Activated CD8-positive, alpha-beta memory T cell treated with anti-CD3 and anti-CD28 coated beads, Interleukin-2, amount 50 U/mL, for 1 hour (primary cell): ENCODE data around the gene SLC29A1.
"Not testable (repeated sequence)": the region's sequence is repeated elsewhere in the genome, so short reads cannot be mapped to it uniquely, and the experiment has no call there.

Source experiments
- DNase-seq: peaks from one replicate; pipeline ENCODE4 v3.0.0-alpha.2; 2020; ENCODE audit errors: extremely low read depth

The SLC29A1 gene

DNA sequence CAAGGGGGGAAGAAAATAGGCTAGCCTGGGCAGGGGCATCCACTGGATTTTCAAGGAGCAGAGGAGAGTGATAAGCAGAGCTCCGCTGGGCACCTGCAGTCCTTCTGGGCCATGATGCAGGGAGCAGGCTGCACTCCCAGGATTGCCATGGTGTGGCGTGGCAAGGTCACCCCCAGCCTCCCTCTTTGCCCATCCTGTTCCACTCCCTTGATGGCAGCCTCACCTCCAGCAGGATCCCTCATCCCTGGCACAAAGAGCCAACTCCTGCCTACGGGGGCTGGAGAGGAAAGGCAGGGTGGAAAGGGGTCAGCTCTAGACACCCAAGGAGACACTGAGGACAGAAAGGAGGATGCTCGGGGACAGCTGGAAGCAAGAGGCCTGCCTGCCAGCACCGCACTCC, 29.1 kb upstream of the SLC29A1 start:
- DNase-seq, result no peak

DNA sequence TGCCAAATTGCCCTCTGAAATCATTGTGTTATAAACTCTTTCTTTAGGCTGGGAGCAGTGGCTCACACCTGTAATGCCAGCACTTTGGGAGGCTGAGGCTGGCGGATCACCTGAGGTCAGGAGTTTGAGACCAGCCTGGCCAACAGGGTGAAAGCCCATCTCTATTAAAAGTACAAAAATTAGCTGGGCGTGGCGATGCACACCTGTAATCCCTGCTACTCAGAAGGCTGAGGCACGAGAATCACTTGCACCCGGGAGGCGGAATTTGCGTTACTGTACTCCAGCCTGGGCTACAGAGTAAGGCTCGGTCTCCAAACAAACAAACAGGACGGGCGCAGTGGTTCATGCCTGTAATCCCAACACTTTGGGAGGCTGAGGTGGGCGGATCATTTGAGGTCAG, 27.0 kb upstream of the SLC29A1 start:
- DNase-seq, result not testable (repeated sequence)

DNA sequence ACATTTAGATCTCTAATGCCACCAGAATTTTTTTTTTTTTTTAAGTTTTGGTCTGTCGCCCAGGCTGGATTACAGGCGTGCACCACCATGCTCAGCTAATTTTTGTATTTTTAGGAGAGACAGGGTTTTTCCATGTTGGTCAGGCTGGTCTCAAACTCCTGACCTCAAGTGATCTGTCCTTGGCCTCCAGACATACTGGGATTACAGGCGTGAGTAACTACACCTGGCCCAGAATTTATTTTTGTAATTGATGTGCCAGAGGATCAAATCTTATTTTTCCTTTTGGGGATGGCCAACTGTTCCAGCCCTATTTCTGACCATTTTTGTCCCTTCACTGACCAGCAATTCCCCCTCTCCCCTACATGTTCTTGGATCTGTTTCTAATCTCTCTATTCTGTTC, 24.7 kb upstream of the SLC29A1 start:
- DNase-seq, result no peak

DNA sequence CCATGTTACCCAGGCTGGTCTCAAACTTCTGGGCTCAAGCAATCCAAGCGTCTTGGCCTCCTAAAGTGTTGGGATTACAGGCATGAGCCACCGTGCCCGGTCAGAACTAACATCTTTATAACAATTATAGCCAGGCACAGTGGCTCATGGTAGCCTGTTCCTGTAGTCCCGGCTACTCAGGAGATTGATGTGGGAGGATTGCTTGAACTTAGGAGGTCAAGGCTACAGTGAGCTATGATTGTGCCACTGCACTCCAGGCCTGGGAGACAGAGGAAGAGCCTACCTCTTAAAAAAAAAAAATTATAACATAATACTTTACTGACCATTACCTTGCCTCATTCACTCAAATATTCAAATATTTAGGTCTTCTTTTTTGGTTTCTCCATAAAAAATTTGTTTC, 23.5 kb upstream of the SLC29A1 start:
- no peak for DNase-seq

DNA sequence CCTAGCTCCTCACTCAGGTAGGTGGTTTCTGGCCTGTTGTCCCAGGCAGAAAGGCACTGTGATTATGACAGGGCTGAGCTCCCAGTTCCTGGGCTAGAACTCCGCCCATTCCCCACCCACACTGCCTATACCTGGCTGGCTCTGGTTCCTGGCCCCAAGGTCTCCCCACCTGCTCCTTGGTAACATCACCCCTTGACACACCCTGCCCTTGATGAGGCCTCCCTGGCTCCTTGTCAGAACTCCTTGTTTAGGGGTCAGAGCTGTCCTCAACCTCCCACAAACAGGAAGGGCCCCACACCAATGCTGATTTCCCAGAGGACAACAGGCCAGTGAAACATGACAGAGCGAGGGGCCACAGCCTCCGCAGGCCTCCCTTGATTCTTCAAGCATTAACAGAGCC, 22.2 kb upstream of the SLC29A1 start:
- no peak for DNase-seq

DNA sequence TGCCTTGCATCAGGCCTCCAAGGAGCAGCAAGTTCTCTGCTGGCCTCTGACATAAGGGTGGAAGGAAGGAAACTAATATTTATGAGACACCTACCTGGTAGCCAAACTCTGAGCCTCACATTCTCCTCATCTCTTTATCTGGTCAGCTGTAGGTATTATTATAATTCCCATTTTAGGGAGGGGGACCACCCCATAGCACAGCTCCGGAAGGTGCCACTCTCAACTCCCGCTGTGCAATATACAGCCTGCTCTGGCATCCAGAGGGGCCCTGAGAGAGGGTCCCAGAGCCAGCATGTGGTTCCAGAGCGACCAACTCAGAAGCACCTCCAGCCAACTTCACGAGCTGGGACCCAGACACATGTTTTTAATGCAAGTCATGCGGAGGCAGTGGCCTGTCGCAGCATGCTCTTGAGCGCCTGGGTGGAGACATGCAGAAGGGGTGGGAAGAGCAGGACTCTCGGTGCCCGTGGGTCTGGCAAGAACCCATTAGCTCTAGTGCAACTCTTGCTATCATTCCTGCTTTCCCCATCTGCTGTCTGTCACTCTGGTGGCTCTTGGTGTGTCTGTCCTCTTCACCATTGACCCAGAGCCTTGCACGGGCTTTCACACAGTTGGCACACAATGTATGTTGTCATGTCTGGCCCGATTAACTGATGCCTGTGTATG, 21.6 kb upstream of the SLC29A1 start:
- DNase-seq, result no peak

DNA sequence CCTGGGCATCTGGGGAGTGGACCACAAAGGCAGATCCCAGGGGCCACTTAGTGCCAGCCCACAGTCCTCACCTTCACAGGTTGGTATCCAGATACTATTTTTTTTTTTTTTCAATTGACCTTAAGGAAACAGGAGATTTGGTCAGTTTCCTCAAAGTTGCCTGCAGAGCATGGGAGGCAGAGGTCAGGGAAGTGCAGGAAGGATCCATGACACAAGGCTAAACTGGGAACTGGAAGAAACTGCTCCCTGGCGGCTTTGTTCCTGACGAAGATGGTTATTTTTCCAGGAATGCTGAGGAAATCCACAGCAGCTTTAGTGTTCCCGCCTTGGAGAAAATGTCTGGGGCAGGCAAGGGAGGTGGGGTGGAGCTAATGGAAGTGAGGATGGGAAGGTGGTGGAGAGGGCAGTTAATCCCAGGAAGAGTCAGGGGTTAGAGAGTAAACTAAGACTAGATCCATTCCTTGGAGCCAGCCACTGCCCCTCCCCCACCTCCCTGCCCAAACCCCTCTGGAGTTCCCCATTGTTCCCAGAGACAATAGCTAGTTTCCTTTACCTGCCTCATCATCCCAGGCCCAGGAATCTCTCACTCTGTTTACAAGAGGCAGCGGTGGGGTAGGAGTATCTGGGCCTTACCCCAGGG, 20.9 kb upstream of the SLC29A1 start:
- no peak for DNase-seq

DNA sequence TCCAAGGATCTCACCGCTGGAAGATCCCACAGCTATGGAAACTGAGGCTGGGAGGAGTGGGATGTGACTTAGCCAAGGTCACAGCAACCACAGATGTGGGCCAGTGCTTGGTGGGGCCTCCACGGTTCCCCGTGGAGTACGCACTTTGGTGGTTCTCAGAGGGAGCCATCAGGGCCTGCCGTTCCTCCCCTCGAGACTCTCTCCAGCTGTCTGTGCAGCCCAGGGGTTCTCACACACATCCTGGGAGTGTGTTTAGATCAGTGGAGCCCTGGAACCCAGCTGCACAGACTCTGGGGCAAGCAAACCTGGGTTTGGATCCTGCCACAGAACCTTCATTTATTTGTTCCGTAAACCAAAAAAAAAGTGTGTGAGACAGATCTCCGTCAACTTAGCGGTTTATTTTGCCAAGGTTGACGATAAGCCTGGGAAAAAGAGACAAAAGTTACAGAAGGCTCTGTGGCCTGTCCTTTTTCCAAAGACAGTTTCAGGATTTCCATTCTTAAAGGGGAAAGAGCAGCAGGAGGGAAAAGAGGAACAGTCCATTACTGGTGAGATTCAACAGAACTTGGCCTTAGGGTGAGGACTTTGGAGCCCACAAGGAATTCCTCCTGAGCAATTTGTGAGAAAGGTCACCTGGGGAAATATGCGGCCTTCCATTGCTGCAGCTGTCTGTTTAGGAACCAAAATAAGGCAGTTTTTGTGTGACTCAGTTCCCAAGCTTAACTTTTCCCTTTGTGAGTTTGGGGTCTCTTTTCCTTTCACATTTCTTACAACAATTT, 20.2 kb upstream of the SLC29A1 start:
- no peak for DNase-seq

DNA sequence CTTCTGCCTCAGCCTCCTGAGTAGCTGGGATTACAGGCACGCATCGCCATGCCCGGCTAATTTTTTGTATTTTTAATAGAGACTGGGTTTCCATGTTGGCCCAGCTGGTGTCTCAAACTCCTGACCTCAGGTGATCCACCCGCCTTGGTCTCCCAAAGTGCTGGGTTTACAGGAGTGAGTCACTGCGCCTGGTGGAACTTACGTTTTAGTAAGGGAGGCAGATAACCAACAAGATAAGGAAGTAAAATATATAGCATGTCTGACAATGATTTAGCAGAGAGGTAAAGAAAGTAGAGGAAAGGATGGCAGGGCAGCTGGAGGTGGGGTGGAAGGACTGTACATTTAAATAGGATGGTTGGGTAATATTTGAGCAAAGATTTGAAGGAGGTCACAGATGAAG, 19.4 kb upstream of the SLC29A1 start:
- DNase-seq, result no peak

DNA sequence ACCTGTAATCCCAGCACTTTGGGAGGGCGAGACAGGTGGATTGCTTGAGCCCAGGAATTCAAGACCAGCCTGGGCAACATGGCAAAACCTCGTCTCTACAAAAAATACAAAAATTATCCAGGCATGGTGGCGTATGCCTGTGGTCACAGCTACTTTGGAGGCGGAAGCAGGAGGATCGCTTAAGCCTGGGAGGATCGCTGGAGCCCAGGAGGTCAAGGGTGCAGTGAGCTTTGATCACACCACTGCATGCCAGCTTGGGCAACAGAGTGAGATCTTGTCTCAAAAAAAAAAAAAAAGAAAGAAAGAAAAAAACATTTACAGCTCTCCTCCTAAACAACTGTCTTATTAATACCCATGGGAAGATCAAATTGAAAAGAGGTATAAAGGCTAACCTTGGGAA, 15.4 kb upstream of the SLC29A1 start:
- no peak for DNase-seq

DNA sequence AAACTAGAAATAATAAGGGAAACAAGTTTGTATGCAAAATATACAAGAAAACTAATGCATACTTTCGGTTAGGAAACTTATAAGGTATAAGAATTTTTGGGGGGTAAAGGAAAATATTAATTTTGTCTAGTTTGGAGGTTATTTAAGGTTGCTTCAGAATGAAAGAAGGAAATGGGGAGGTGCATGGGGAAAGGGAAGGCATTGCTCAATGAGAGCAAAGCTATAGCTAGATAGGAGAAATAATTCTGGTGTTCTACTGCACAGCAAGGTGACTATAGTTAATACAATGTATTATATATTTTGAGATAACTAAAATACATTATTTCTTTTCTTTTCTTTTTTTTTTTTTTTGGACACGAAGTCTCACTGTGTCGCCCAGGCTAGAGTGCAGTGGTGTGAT, 12.1 kb upstream of the SLC29A1 start:
- no peak for DNase-seq

DNA sequence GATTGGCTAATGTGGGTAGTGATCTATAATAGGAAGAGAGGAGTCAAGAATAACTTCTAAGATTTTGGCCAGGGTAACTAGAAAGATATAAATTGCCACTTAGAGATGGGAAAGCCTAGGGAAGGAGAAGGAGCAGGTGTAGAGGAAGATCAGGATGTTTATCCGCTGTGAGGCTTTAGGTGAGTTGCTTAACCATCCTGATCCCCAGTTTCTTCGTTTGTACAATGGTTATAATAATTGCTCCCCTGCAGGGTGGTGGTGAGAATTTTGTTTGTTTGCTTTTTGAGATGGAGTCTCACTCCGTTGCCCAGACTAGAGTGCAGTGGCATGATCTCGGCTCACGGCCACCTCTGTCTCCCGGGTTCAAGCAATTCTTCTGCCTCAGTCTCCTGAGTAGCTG, 9.1 kb upstream of the SLC29A1 start:
- no peak for DNase-seq

DNA sequence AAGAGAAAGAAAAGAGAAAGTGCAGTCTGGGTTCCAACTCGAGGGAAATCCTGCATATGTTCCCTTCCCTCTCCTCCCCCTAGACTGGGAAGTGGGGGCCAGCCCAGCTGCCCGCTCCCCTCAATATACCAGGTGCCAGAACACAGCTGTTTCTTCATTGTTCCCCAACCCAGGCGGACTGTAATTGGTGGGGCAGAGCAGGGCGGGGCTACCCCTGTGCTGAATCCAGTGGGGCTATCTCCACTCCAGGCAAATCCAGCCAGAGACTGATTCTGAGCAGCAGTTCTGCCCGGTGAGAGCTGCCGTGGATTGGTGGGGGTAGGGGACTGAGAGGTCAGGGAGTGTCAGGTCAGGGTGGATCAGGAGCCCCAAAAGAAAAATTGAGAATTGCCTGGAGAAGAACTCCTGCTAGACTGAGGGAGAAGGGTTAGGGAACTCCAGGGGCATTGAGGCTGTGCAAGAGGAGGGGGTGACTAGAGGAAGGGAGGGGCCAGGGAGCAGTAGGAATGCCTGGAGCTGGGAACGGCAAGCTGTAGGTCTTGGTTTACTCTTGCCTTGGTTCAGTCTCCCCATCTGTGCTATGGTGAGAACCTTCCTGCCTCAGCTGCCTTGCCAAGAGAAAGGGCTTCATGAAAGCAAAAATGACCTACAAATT, 6.6 kb upstream of the SLC29A1 start, which contains the start of gene MYMX:
MYMX (plus strand) TSS at position 250 of the 655 bp plus-strand sequence. CDS start 546 bp downstream, outside the sequence.
- no peak for DNase-seq

DNA sequence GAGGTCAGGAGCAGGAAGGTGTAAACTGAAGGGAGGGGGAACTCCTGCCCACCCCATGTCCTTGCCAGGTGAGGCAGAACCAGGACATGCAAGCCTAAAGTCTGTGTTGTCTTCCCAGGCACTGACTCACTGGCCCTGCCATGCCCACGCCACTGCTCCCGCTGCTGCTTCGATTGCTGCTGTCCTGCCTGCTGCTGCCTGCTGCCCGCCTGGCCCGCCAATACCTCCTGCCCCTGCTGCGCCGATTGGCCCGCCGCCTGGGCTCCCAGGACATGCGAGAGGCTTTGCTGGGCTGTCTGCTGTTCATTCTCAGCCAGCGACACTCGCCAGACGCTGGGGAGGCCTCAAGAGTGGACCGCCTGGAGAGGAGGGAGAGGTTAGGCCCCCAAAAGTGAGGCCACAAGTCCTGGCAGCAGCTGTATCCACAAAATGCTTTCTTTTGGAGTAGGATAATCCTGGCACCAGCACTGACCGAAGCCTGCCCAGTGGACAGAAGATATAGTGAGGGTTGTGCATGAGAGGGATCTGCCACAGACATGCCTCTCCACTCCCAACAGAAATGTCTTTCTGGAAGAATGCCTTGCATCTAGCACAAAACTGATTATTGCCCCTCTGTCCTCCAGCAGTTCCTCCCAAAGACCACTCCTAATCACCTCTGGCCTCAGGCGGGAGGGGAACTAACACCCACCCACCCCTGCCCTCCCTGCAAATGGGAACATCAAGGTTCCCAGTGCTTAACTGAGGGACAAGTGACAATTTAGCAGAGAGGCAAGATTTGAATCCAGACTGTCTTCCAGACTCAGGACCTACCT, 5.9 kb upstream of the SLC29A1 start:
- no peak for DNase-seq

DNA sequence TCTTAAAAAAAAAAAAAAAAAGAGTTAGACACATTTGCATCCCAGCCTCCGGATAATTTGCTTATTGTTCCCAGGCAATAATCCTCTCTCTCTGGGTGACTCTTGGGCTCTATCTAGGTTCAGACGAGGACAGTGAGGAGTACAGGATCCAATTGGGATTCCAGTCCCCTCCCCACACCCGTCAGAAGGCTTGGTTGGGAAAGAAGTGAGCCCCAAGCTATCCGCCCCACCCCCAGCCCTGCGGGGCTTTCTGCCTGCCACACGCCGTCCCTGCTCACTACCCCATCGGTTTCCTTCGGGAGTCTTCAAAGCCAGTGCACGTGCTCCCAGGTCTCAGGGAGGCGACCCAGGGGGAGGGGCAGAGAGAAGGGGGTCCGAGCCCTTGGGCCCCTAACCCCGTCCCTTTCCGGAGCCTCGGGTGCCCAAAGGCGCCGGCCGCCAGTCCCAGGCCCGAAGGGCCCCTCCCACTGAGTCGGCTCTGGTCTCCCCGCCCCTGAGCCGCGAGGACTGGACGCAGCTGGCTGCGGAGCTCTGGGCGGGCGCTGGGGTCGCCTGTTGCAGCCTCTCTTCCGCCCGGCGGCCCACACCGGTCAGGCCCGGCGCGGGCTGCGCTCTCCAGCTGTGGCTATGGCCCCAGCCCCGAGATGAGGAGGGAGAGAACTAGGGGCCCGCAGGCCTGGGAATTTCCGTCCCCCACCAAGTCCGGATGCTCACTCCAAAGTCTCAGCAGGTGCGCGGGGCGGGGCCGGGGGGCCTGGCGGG, 4.2 kb upstream of the SLC29A1 start:
- DNase-seq, result no peak

DNA sequence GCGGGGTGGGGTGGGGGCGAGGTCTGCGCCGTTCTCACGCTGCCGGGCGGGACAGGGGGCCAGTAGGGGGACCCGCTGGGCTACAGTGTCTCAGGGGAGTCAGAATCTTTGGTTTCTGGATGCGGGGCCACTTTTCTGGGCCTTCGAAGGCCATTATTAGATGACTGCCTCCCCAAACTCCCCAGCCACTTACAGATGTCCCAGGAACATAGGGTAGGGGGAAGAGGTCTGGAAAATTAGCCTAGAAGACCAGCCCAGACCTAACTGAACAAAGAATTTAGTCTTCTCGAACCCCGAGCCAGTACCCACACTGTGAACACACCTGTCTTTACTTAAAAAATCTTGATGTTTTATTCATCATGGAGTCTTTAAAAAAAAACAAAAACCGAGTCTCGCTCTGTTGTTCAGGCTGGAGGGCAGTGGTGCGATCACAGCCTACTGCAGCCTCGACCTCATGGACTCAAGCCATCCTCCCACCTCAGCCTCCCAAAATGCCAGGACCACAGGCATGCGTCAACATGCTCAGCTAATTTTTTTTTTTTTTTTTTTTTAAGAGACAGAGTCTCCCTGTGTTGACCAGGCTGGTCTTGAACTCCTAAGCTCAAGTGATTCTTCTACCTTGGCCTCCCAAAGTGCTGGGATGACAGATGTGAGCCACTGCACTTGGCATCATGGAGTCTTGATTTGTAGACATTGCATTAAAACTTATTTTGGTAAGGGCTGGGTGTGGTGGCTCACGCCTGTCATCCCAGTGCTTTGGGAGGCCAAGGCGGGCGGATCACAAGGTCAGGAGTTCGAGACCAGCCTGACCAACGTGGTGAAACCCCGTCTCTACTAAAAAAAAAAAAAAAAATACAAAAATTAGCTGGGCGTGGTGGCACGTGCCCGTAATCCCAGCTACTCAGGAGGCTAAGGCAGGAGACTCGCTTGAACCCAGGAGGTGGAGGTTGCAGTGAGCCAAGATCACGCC, 3.3 kb upstream of the SLC29A1 start:
- DNase-seq, result no peak

DNA sequence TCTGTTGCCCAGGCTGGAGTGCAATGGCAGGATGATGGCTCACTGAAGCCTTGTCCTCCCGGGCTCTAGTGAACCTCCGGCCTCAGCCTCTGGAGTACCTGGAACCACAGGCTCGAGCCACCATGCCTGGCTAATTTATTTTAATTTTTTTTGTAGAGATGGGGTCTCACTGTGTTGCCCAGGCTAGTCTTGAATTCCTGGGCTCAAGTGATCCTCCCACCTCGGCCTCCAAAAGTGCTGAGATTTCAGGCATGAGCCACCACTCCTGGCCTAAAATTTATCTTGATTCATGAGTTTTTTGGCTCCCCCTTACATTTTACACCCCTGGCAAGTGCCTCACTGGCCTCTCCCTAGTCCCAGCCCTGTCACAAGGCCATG, 2.5 kb upstream of the SLC29A1 start:
- DNase-seq, result no peak

DNA sequence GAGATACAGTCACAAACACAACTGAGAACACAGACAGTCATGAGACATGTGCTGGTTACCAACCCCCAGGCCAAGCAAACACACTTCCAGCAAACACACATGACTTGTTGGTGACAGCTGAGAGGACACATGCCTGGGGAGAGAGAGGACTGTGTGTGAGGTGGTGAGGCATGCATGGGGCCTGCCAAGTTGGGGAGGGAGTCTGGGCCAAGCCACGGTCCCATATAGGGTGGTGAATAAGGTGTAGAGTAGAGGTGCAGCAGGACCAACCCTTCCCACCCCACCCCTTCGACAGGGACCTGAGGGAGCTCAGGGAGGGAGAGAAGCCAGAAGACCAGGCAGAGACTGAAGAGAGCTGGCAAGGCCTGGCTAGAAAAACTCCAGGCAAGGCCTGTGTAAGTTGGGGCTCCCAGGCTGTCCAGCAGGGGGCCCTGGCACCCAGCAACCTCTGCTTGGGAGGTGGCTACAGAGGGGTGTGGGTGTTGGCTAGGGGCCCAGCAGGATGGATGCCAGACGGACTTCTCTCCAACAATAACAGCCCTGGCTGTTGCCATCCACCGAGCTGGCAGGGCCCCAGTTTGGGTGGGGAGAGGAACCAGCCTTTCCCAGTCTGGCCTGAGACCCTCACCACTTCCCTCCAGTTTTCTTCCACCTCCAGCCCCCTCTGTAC, 2.0 kb upstream of the SLC29A1 start:
- no peak for DNase-seq

DNA sequence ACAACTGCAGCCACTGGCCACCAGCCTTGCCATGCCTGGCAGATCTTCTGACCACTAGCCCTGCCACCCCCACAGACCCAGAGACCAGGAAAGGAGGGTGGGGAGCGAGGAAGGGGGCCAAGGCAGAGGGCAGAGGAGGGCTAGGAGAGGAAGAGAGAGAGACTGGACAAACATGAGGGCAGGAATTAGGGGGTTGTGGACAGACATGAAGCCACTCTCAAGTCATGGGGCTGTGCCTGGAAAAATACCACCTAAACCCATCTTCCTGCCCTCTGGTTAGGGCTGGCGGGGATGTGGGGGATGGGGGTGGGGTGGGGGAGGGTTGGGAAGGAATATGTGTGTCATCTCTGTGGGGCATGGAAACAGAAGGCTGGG, 1.4 kb upstream of the SLC29A1 start:
- no peak for DNase-seq
